Endothelial cell of umbilical vein (primary cell): ENCODE measurements around the gene SMIM26. TPM values are rescaled to one million over a fixed set of nuclear protein-coding genes. Genes with fewer than 3 reads are reported as not detected.

Source experiments
- BruUV-seq: library from RNA; stranded (reverse); fragments of 400-500 nt; replicated peaks from 2 replicates; lab custom pipeline; 2021; lab: Mats Ljungman, UMichigan
- CTCF ChIA-PET: fragments of 300-600, 350-600 bp; sonication (Branson Sonifier 250); formaldehyde crosslinking; loops from one replicate; lab custom pipeline; 2021; ENCODE audit warnings: antibody characterized with exemption, inconsistent platforms; lab: Charles Lee
- POLR2A ChIA-PET: fragments of 300-600, 350-600 bp; sonication (Branson Sonifier 250); formaldehyde crosslinking; loops from one replicate; lab custom pipeline; 2021; ENCODE audit warnings: antibody characterized with exemption, inconsistent platforms; lab: Charles Lee
- DNase-seq: peaks from one replicate; pipeline ENCODE4 v3.0.0-alpha.2; 2011; ENCODE audit warnings: low read depth, low spot score
- FAIRE-seq: peaks from 2 replicates; lab custom pipeline; 2011; peaks lifted over from hg19 to GRCh38; lab: Jason Lieb, UNC
- H2AFZ ChIP-seq: 2 replicates; pipeline ENCODE4 v1.6.0; 2012; ENCODE audit warnings: low read depth, low read length, control low read depth, inconsistent platforms
- H3K27ac ChIP-seq: 2 replicates; pipeline ENCODE4 v1.5.1; 2011; ENCODE audit warnings: low read depth, mild to moderate bottlenecking, control low read depth, low read length, moderate library complexity; ENCODE audit not compliant: insufficient read depth
- H3K27me3 ChIP-seq, 2 experiments: 2 replicates each; pipeline versions ENCODE4 v1.6.0 to v1.6.1; 2011; ENCODE audit warnings: low read length in 2 of 2, mixed read lengths in 1 of 2; ENCODE audit not compliant: control insufficient read depth in 2 of 2, insufficient read depth in 2 of 2
- H3K36me3 ChIP-seq, 2 experiments: 2 replicates in 1 of 2; 3 replicates in 1 of 2; pipeline ENCODE4 v1.5.1; 2011; ENCODE audit warnings: low read length in 2 of 2, mild to moderate bottlenecking in 1 of 2, moderate library complexity in 1 of 2; ENCODE audit not compliant: control insufficient read depth in 2 of 2, insufficient read depth in 2 of 2; ENCODE audit errors: extremely low read depth in 1 of 2
- H3K4me1 ChIP-seq: 3 replicates; pipeline ENCODE4 v1.5.1; 2011; ENCODE audit warnings: mild to moderate bottlenecking, low read length; ENCODE audit not compliant: control insufficient read depth, insufficient read depth; ENCODE audit errors: extremely low read depth
- H3K4me2 ChIP-seq: 2 replicates; pipeline ENCODE4 v1.6.1; 2011; ENCODE audit warnings: low read length, control low read depth, mixed read lengths; ENCODE audit not compliant: insufficient read depth
- H3K4me3 ChIP-seq, 3 experiments: fragments of 200-600 bp in 1 of 3; sonication (generic), shearing (Covaris generic) in 1 of 3; replicated peaks in 1 of 3; 2 replicates each; pipeline ENCODE4 v1.5.1; 2011 to 2016; ENCODE audit warnings: control low read depth in 3 of 3, low read length in 3 of 3, mild to moderate bottlenecking in 2 of 3, inconsistent platforms in 1 of 3, low read depth in 1 of 3, moderate library complexity in 1 of 3; ENCODE audit not compliant: insufficient read depth in 1 of 3
- H3K79me2 ChIP-seq: 2 replicates; pipeline ENCODE4 v1.6.0; 2012; ENCODE audit warnings: low read length, inconsistent platforms; ENCODE audit not compliant: control insufficient read depth, insufficient read depth
- H3K9ac ChIP-seq: replicated peaks from 2 replicates; pipeline ENCODE3; 2011; ENCODE audit warnings: low read length, control low read depth; ENCODE audit not compliant: insufficient read depth; ENCODE audit errors: extremely low read depth
- H3K9me1 ChIP-seq: replicated peaks from 3 replicates; pipeline ENCODE4 v1.6.0; 2011; ENCODE audit warnings: mild to moderate bottlenecking, low read length; ENCODE audit not compliant: control insufficient read depth, insufficient read depth; ENCODE audit errors: extremely low read depth
- H3K9me3 ChIP-seq: replicated peaks from 2 replicates; pipeline ENCODE4 v1.5.1; 2012; ENCODE audit warnings: low read length, inconsistent platforms; ENCODE audit not compliant: control insufficient read depth, insufficient read depth
- H4K20me1 ChIP-seq: replicated peaks from 2 replicates; pipeline ENCODE3; 2011; ENCODE audit warnings: mild to moderate bottlenecking, low read length; ENCODE audit not compliant: control insufficient read depth, insufficient read depth; ENCODE audit errors: extremely low read depth
- EZH2 ChIP-seq: IDR thresholded peaks from 2 replicates; pipeline ENCODE4 v1.6.1; 2012; ENCODE audit warnings: borderline replicate concordance, low read depth, mild to moderate bottlenecking, moderate library complexity, low read length, inconsistent platforms; ENCODE audit not compliant: severe bottlenecking
- FOS ChIP-seq: IDR thresholded peaks from 2 replicates; pipeline ENCODE4 v1.6.1; 2011; ENCODE audit warnings: mild to moderate bottlenecking, low read length, moderate library complexity, borderline replicate concordance; ENCODE audit not compliant: insufficient read depth
- GATA2 ChIP-seq: IDR thresholded peaks from 2 replicates; pipeline ENCODE4 v1.7.0; 2011; ENCODE audit warnings: low read depth, mild to moderate bottlenecking, moderate library complexity, mixed read lengths, low read length; ENCODE audit not compliant: insufficient read length, insufficient read depth
- JUN ChIP-seq: IDR thresholded peaks from 2 replicates; pipeline ENCODE4 v1.6.1; 2011; ENCODE audit warnings: borderline replicate concordance, low read depth; ENCODE audit not compliant: insufficient read length, insufficient read depth
- MYC ChIP-seq: IDR thresholded peaks from one replicate; pipeline ENCODE4 v1.6.1; 2011; ENCODE audit warnings: mild to moderate bottlenecking, low read depth, low read length
- POLR2A ChIP-seq: IDR thresholded peaks from 2 replicates; pipeline ENCODE4 v1.6.1; 2012; ENCODE audit warnings: low read depth, mild to moderate bottlenecking, control low read depth, low read length
- POLR2AphosphoS5 ChIP-seq: IDR thresholded peaks from 2 replicates; pipeline ENCODE4 v1.6.1; 2012; ENCODE audit warnings: low read depth, mild to moderate bottlenecking, control low read depth, low read length, moderate library complexity; ENCODE audit not compliant: insufficient read depth
- dilution Hi-C: fragments of 300-500 bp; cut with MboI; formaldehyde crosslinking; loops from one replicate; pipeline ENCODE4 v1.15.0; 2019; ENCODE audit warnings: low sequenced_read_pairs; ENCODE audit not compliant: extremely low pct_ligation_motif_present
- intact Hi-C: fragments of 100-400 bp; cut with micrococcal nuclease; formaldehyde crosslinking; loops from one replicate; pipeline ENCODE4 v1.10.0; 2022
- polyA plus RNA-seq, 4 experiments: library from polyadenylated mRNA; depleted of rRNA in 3 of 4; stranded (reverse) in 3 of 4; unstranded in 1 of 4; fragments of >200 nt; gene quantifications; 2 replicates each; pipeline versions ENCODE4 v1.2.1 to v1.2.3, GENCODE V29; 2011 to 2012; ENCODE audit warnings: missing spikeins in 1 of 4
- total RNA-seq: library from RNA; stranded (reverse); gene quantifications from 2 replicates; pipeline ENCODE4 v1.2.3, GENCODE V29; 2021
- TF ChIP-seq, protein P1 (sequence below): IDR thresholded peaks from 2 replicates; pipeline ENCODE4 v1.6.1; 2011; ENCODE audit not compliant: insufficient read depth, insufficient read length
- TF ChIP-seq, protein P2 (sequence below), 2 donors: IDR thresholded peaks; 1 replicate in 1 of 2; 2 replicates in 1 of 2; pipeline ENCODE4 v1.5.1; 2011; ENCODE audit warnings: low read length in 2 of 2, mild to moderate bottlenecking in 2 of 2, moderate library complexity in 2 of 2, control low read depth in 1 of 2, inconsistent platforms in 1 of 2, low read depth in 1 of 2; ENCODE audit not compliant: insufficient read depth in 1 of 2; ENCODE audit errors: extremely low read depth in 1 of 2

SMIM26 gene
- total and polyA plus RNA-seq, 2 donors (not counting 3 experiments of a cell fraction or from before 2014, with no cell fraction given) = 54.1 to 92.0 TPM

DNA sequence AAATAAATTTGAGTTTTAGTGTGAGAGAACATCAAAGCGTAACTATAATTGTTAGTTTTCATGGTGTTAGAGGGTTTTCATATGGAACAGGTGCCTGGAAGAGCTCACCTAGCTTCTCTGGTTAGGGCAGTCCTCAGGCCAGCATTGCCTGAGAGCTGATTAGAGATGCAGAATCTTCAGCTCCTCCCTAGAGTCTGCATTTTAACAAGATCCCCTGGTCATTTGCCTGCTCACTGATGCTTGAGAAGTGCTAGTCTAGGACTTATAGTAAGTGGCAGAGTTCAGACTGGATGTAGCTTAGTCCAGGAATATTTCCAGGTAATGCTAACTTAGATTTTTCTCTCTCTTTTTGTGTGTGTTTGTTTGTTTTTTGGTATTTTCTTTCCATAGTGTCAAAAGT lies 21.7 kb upstream of the SMIM26 start:
- Histone ChIP-seq H3K4me2 (no peak overlapping the region), H3K36me3 (peaks cover 13 to 24% of the 10 kb centered on the region in 2 experiments), H3K9me3 (no peaks in the 10 kb centered on the region), H3K4me1 (no peaks in the 10 kb centered on the region), H3K9ac (no peak overlapping the region), H3K27me3 (no peaks in the 10 kb centered on the region), H4K20me1 (no peaks in the 10 kb centered on the region), H3K27ac (no peak overlapping the region), H2AFZ (no peak overlapping the region), H3K79me2 (no peaks in the 10 kb centered on the region), H3K9me1 (no peaks in the 10 kb centered on the region), H3K4me3 (no peak overlapping the region)
- POLR2A ChIA-PET = no interaction called here
- TF ChIP-seq GATA2 = no peak
- TF ChIP-seq EZH2 = no peak
- TF ChIP-seq, protein P1, sequence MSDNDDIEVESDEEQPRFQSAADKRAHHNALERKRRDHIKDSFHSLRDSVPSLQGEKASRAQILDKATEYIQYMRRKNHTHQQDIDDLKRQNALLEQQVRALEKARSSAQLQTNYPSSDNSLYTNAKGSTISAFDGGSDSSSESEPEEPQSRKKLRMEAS = no peak
- TF ChIP-seq POLR2AphosphoS5 = no peak
- TF ChIP-seq, protein P2, sequence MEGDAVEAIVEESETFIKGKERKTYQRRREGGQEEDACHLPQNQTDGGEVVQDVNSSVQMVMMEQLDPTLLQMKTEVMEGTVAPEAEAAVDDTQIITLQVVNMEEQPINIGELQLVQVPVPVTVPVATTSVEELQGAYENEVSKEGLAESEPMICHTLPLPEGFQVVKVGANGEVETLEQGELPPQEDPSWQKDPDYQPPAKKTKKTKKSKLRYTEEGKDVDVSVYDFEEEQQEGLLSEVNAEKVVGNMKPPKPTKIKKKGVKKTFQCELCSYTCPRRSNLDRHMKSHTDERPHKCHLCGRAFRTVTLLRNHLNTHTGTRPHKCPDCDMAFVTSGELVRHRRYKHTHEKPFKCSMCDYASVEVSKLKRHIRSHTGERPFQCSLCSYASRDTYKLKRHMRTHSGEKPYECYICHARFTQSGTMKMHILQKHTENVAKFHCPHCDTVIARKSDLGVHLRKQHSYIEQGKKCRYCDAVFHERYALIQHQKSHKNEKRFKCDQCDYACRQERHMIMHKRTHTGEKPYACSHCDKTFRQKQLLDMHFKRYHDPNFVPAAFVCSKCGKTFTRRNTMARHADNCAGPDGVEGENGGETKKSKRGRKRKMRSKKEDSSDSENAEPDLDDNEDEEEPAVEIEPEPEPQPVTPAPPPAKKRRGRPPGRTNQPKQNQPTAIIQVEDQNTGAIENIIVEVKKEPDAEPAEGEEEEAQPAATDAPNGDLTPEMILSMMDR (IDR thresholded peaks at IDR 0.05; ENCODE audit: extremely low read depth in 1 of 2, insufficient read depth in 1 of 2, low read depth in 1 of 2, low read length in 2 of 2) = no peak
- no peak for TF ChIP-seq FOS
- no peak for TF ChIP-seq MYC
- TF ChIP-seq JUN = no peak
- TF ChIP-seq POLR2A = no peak
- no TSS peak for BruUV-seq
- DNase-seq = no peak
- CTCF ChIA-PET = no interaction called here
- no peak for FAIRE-seq
- dilution Hi-C loops (no loop called here), intact Hi-C loops (no loop called here)
